RWPE2 (cell line): ENCODE measurements around the gene UBL3.

ENCODE experiments used
- ATAC-seq: fragments of 200-7000 bp; cut with Tn5 transposase; 3 replicates; pipeline ENCODE4 v1.9.1; 2021; ENCODE audit warnings: low read depth
- DNase-seq: peaks from one replicate; pipeline ENCODE4 v3.0.0-alpha.2; 2020; ENCODE audit warnings: low spot score
- H3K27ac ChIP-seq: fragments of 450-650 bp; 2 replicates; pipeline ENCODE4 v1.5.1; 2017; ENCODE audit warnings: mild to moderate bottlenecking; ENCODE audit not compliant: poor library complexity, severe bottlenecking
- H3K27me3 ChIP-seq: fragments of 250-450 bp; sonication (Bioruptor Pico); 2 replicates; pipeline ENCODE4 v1.5.1; 2021; ENCODE audit warnings: mild to moderate bottlenecking, moderate library complexity; ENCODE audit not compliant: insufficient read depth, poor library complexity, severe bottlenecking
- H3K36me3 ChIP-seq: fragments of 250-450 bp; sonication (Bioruptor Pico); 2 replicates; pipeline ENCODE4 v1.5.1; 2020; ENCODE audit warnings: low read depth, mild to moderate bottlenecking, moderate library complexity
- H3K4me1 ChIP-seq: fragments of 250-450 bp; sonication (Bioruptor Pico); 2 replicates; pipeline ENCODE4 v1.5.1; 2021; ENCODE audit warnings: mild to moderate bottlenecking, moderate library complexity; ENCODE audit not compliant: insufficient read depth, poor library complexity, severe bottlenecking
- H3K4me3 ChIP-seq: fragments of 250-450 bp; sonication (Bioruptor Pico); 2 replicates; pipeline ENCODE4 v1.5.1; 2021; ENCODE audit warnings: mild to moderate bottlenecking, moderate library complexity; ENCODE audit not compliant: severe bottlenecking
- H3K9me3 ChIP-seq: fragments of 250-450 bp; sonication (Bioruptor Pico); 2 replicates; pipeline ENCODE4 v1.5.1; 2021; ENCODE audit warnings: mild to moderate bottlenecking, moderate library complexity; ENCODE audit not compliant: severe bottlenecking
- TF ChIP-seq, protein P1 (sequence below): fragments of 450-650 bp; IDR thresholded peaks from one replicate; pipeline ENCODE4 v1.5.1; 2017; ENCODE audit warnings: mild to moderate bottlenecking, moderate library complexity; ENCODE audit not compliant: poor library complexity, severe bottlenecking

The UBL3 gene

DNA sequence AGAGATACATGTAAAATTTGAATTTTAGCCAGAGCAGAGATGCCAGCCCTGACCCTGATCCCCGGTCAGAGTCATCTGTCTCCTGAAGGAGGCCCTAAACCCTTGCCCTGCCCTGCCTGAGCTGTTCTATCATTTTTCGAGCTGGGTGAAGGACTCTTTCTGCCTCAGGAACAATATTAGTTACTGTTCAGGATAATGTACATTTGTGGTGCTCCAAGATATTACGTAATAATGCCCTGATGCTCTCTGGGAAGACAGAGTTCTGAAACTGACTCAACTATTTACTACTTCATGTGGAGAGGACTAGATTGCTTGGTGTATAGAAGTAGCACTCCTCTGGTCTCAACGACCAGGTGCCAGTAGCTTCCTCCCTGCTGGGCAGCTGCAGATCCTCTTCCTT is 37.9 kb upstream of the UBL3 start:
- no peak for DNase-seq
- no peaks in the 10 kb centered on the region for H3K27me3 ChIP-seq
- H3K9me3 ChIP-seq = no peaks in the 10 kb centered on the region
- TF ChIP-seq, protein P1, sequence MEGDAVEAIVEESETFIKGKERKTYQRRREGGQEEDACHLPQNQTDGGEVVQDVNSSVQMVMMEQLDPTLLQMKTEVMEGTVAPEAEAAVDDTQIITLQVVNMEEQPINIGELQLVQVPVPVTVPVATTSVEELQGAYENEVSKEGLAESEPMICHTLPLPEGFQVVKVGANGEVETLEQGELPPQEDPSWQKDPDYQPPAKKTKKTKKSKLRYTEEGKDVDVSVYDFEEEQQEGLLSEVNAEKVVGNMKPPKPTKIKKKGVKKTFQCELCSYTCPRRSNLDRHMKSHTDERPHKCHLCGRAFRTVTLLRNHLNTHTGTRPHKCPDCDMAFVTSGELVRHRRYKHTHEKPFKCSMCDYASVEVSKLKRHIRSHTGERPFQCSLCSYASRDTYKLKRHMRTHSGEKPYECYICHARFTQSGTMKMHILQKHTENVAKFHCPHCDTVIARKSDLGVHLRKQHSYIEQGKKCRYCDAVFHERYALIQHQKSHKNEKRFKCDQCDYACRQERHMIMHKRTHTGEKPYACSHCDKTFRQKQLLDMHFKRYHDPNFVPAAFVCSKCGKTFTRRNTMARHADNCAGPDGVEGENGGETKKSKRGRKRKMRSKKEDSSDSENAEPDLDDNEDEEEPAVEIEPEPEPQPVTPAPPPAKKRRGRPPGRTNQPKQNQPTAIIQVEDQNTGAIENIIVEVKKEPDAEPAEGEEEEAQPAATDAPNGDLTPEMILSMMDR = no peak
- H3K4me3 ChIP-seq = no peak overlapping the region
- no peak for ATAC-seq
- no peaks in the 10 kb centered on the region for H3K36me3 ChIP-seq
- no peaks in the 10 kb centered on the region for H3K4me1 ChIP-seq
- no peak overlapping the region for H3K27ac ChIP-seq

DNA sequence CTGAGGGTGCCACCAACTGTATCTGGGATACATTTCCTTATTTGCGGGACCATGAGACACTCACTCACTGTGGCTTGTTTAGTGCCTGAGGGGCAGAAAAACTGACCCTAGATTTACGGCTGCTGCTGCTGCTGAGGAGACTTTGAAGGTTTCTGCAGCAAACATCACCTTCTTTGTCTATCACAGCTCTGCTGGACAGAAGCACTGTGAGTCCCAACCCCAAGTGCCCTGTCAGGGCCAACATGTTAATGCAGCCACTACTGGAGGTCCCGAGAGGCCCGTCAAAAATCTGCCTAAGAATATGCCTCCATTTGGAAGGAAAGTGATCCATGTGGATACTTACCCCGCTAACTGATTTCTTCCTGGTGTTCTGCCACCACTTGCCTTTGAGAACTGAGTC is 37.3 kb upstream of the UBL3 start:
- H3K4me3 ChIP-seq = no peak overlapping the region
- H3K9me3 ChIP-seq = no peaks in the 10 kb centered on the region
- H3K4me1 ChIP-seq = no peaks in the 10 kb centered on the region
- no peak overlapping the region for H3K27ac ChIP-seq
- TF ChIP-seq, protein P1 = no peak
- DNase-seq (no peak), ATAC-seq (no peak)
- no peaks in the 10 kb centered on the region for H3K27me3 ChIP-seq
- no peaks in the 10 kb centered on the region for H3K36me3 ChIP-seq

DNA sequence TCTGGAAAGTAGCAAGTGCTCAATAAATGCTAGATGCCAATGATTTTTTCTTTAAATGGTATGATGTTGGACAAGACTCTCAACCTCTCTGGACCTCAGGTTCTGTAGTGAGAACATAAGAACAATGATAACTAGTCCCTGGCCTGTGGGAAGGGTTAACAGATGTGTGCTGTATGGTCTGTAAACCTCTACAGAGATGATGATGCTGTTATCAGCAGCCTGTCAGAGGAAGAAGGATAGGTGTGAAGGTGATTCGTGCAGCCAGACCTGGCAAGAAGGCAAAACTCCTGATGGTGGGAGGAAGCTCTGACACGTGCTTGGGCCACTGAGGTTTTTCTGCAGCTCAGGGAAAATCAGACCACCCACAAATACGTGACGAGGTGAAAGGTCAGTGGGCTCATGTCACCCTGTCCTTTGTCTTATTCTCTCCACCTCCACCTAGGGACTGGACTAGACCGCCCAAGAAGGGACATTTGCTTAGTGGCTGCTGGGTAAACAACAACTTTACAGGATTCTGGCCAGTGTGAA is 36.7 kb upstream of the UBL3 start:
- TF ChIP-seq, protein P1 = no peak
- ATAC-seq (no peak), DNase-seq (no peak)
- no peaks in the 10 kb centered on the region for H3K27me3 ChIP-seq
- no peaks in the 10 kb centered on the region for H3K4me1 ChIP-seq
- no peak overlapping the region for H3K27ac ChIP-seq
- no peak overlapping the region for H3K4me3 ChIP-seq
- no peaks in the 10 kb centered on the region for H3K9me3 ChIP-seq
- H3K36me3 ChIP-seq = no peaks in the 10 kb centered on the region

DNA sequence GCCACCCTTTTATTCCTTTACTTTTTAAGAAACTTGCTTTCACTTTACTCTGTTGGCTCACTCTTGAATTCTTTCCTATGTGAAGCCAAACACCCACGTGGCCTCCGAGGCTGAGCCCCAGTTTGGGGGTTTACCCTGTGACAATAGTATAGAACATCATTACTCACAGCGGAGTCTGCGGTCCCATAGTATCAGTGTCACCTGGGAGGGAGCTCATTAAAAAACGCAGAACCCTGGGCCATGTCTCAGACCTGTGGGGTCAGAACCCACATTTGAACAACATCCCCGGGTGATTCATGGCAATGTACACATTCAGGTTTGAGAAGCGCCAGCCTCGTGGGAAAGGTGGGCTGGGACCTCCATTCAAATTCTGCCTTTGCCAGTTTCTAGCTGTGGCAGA is 36.0 kb upstream of the UBL3 start:
- ATAC-seq = no peak
- no peak for DNase-seq
- Histone ChIP-seq H3K27me3 (no peaks in the 10 kb centered on the region), H3K4me1 (no peaks in the 10 kb centered on the region), H3K9me3 (no peaks in the 10 kb centered on the region), H3K4me3 (no peak overlapping the region), H3K27ac (no peak overlapping the region), H3K36me3 (no peaks in the 10 kb centered on the region)
- TF ChIP-seq, protein P1 = no peak

- H3K4me3 ChIP-seq = no peak overlapping the region
- TF ChIP-seq, protein P1 = no peak
- DNase-seq (no peak), ATAC-seq (no peak)
- H3K9me3 ChIP-seq = no peaks in the 10 kb centered on the region
- H3K27ac ChIP-seq = no peak overlapping the region
- H3K36me3 ChIP-seq = no peaks in the 10 kb centered on the region
- no peaks in the 10 kb centered on the region for H3K27me3 ChIP-seq
- no peaks in the 10 kb centered on the region for H3K4me1 ChIP-seq
Measured at GRCh38 chr13:29885989-29886388, 35.6 kb upstream of the UBL3 start.
